Nephron (organoid): Measurements from ENCODE around the gene PHC2.

ENCODE experiments used
- H3K27ac Mint-ChIP-seq, 3 experiments: 2 replicates each; pipeline ENCODE4 v1.8.0; 2020; ENCODE audit warnings: mixed read lengths in 3 of 3, mild to moderate bottlenecking in 2 of 3, moderate library complexity in 1 of 3
- H3K27me3 Mint-ChIP-seq: 2 replicates; pipeline ENCODE4 v1.8.0; 2021; ENCODE audit warnings: low read depth, mild to moderate bottlenecking, moderate library complexity, mixed read lengths
- H3K36me3 Mint-ChIP-seq: 2 replicates; pipeline ENCODE4 v1.8.0; 2020; ENCODE audit warnings: low read depth, mixed read lengths
- H3K4me1 Mint-ChIP-seq: 2 replicates; pipeline ENCODE4 v1.8.0; 2020; ENCODE audit warnings: mixed read lengths
- H3K4me3 Mint-ChIP-seq, 3 experiments: 2 replicates each; pipeline ENCODE4 v1.8.0; 2020; ENCODE audit warnings: mild to moderate bottlenecking in 3 of 3, mixed read lengths in 3 of 3, moderate library complexity in 2 of 3
- H3K9me3 Mint-ChIP-seq: 2 replicates; pipeline ENCODE4 v1.8.0; 2020; ENCODE audit warnings: mixed read lengths
- CTCF ChIP-seq, 3 experiments: fragments of 200-600 bp; sonication (generic); IDR thresholded peaks; one replicate each; pipeline ENCODE4 v1.5.0; 2021; ENCODE audit warnings: antibody characterized with exemption in 3 of 3; ENCODE audit not compliant: unreplicated experiment in 3 of 3

PHC2 gene

GRCh38 chr1:33445108-33445507 lies 14.2 kb upstream of the PHC2 start:
- H3K4me3 Mint-ChIP-seq: no peak overlapping the region
- H3K27ac Mint-ChIP-seq: peak overlapping the region in 2 of 3 experiments; percentile 40 to 69
- no peaks in the 10 kb centered on the region for H3K36me3 Mint-ChIP-seq
- H3K4me1 Mint-ChIP-seq: peaks cover 41% of the 10 kb centered on the region
- no peak for TF ChIP-seq CTCF (IDR thresholded peaks at IDR 0.05; ENCODE audit: unreplicated experiment in 3 of 3)
- peaks cover 12% of the 10 kb centered on the region for H3K9me3 Mint-ChIP-seq
- H3K27me3 Mint-ChIP-seq: peaks cover 3% of the 10 kb centered on the region

DNA sequence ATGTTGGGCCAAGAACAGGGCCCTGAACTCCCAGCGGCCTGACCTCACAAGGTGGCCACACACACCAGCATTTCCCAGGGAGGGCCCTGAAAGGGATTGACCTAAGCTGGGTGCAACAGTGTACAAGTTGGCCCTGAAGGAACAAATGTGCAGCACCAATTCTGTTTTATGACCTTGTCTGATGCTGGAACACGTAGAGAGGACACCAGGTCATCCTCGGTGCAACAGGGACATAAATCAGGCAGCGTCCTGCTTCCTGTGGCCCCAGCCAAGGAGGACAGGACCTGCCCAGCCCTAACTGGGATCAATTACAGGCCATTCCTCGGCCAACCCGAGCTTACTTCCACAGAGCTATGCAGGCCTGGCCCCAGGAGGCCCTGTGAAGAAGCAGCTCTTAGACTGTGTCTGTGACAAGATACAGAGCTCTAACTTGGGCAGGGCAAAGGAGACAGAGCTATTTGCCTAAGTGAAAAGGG lies 12.8 kb upstream of the PHC2 start:
- no peak for TF ChIP-seq CTCF (IDR thresholded peaks at IDR 0.05; ENCODE audit: unreplicated experiment in 3 of 3)
- peaks cover 5% of the 10 kb centered on the region for H3K9me3 Mint-ChIP-seq
- H3K4me1 Mint-ChIP-seq: peaks cover 55% of the 10 kb centered on the region
- peaks cover 3% of the 10 kb centered on the region for H3K27me3 Mint-ChIP-seq
- H3K27ac Mint-ChIP-seq: peak overlapping the region; percentile 71 to 79 (median 77)
- no peak overlapping the region for H3K4me3 Mint-ChIP-seq
- no peaks in the 10 kb centered on the region for H3K36me3 Mint-ChIP-seq

GRCh38 chr1:33443080-33443704 lies 12.3 kb upstream of the PHC2 start:
- Mint-ChIP-seq H3K9me3 (peaks cover 3% of the 10 kb centered on the region), H3K4me3 (peak overlapping the region in 2 of 3 experiments; percentile 3 to 6), H3K4me1 (peaks cover 60% of the 10 kb centered on the region), H3K27me3 (peaks cover 3% of the 10 kb centered on the region), H3K36me3 (no peaks in the 10 kb centered on the region), H3K27ac (peak overlapping the region; percentile 71 to 79 (median 77))
- TF ChIP-seq CTCF (IDR thresholded peaks at IDR 0.05; ENCODE audit: unreplicated experiment in 3 of 3): no peak

DNA sequence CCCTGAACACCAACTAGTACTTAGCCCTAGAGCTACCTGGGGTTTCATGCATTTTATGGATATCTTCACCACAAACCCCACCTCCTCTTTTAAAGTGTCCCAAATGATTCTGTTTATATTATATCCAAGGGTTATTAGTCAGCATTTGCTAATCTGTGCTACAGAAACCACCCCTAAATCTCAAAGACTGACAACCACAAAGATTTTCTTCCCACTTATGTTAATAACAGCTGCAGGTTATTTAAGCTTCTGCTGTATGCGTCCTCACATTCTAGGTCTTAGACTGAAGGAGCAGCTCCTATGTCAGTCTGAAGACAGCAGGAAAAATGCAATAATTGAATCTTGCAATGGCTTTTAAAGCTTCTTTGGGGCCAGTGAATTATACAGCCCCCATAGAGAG lies 11.2 kb upstream of the PHC2 start:
- H3K9me3 Mint-ChIP-seq: no peaks in the 10 kb centered on the region
- H3K27me3 Mint-ChIP-seq: peaks cover 3% of the 10 kb centered on the region
- no peak for TF ChIP-seq CTCF (IDR thresholded peaks at IDR 0.05; ENCODE audit: unreplicated experiment in 3 of 3)
- H3K27ac Mint-ChIP-seq: peak overlapping the region; percentile 65 to 87 (median 79)
- no peaks in the 10 kb centered on the region for H3K36me3 Mint-ChIP-seq
- peaks cover 67% of the 10 kb centered on the region for H3K4me1 Mint-ChIP-seq
- H3K4me3 Mint-ChIP-seq: peak overlapping the region in 1 of 3 experiments; percentile 25

- Mint-ChIP-seq H3K4me1 (peaks cover 75% of the 10 kb centered on the region), H3K9me3 (no peaks in the 10 kb centered on the region), H3K27ac (peak overlapping the region in 2 of 3 experiments; percentile 79 to 87), H3K27me3 (peaks cover 3% of the 10 kb centered on the region), H3K4me3 (no peak overlapping the region), H3K36me3 (no peaks in the 10 kb centered on the region)
- TF ChIP-seq CTCF (IDR thresholded peaks at IDR 0.05; ENCODE audit: unreplicated experiment in 3 of 3): no peak
Observed at GRCh38 chr1:33441088-33441745, 10.3 kb upstream of the PHC2 start.
